Amygdala (tissue), 56 donors: Measurements from ENCODE around the gene PGAM2.

Source experiments
- DNase-seq, 56 donors: peaks; one replicate each; lab custom pipeline; 2025; lab: John Stamatoyannopoulos, UW

The PGAM2 gene

DNA sequence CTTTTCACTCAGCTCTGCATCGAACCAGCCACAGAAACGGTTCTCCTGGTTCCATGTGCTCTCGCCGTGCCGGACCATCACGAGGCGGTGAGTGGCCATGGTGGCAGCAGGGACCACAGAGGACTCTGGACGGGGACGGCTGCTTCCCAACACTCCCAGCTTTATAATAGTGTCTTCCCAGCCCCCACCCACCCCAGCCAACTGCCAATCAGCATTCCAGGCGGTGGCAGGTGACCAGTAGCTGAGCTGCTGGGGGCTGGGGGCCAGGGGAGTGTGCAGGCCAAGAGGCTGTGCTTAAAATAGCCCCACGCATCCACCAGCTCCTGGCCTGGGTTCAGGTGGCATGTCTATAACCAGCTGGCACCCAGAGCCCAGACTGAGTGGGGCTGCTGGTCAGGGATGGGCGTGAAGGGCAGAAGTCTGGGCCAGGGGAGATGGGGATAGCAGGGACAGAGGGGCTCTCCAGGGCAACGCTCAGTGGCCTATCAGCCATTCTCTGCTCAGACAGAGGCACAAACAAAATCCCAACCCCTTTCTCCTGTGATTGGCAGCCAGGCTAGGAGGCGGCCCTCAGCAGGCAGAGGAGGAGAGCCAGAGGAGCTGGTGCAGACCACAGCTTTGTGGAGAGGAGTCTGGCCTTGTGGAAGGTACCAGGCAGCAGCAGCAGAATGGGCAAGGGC lies at the start of gene PGAM2:
TSS of gene PGAM2 (minus strand) at position 137 of the 680 bp plus-strand sequence. CDS start at position 99, 38 bp downstream.
- DNase-seq: peak in 38 of 56 donors; percentile 24 to 80 (median 60)

GRCh38 chr7:44114586-44115310 lies 49.4 kb upstream of the PGAM2 start:
- peak in 54 of 56 donors; percentile 16 to 92 (median 72) for DNase-seq

DNA sequence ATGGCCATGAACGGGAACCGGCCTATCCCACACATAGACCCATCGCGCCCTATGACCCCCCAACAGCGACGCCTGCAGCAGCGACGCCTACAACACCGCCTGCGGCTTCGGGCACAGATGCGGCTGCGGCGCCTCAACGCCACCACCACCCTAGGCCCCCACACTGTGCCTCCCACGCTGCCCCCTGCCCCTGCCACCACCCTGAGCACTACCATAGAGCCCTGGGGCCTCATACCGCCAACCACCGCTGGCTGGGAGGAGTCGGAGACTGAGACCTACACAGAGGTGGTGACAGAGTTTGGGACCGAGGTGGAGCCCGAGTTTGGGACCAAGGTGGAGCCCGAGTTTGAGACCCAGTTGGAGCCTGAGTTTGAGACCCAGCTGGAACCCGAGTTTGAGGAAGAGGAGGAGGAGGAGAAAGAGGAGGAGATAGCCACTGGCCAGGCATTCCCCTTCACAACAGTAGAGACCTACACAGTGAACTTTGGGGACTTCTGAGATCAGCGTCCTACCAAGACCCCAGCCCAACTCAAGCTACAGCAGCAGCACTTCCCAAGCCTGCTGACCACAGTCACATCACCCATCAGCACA lies 48.5 kb upstream of the PGAM2 start:
- DNase-seq: no peak

DNA sequence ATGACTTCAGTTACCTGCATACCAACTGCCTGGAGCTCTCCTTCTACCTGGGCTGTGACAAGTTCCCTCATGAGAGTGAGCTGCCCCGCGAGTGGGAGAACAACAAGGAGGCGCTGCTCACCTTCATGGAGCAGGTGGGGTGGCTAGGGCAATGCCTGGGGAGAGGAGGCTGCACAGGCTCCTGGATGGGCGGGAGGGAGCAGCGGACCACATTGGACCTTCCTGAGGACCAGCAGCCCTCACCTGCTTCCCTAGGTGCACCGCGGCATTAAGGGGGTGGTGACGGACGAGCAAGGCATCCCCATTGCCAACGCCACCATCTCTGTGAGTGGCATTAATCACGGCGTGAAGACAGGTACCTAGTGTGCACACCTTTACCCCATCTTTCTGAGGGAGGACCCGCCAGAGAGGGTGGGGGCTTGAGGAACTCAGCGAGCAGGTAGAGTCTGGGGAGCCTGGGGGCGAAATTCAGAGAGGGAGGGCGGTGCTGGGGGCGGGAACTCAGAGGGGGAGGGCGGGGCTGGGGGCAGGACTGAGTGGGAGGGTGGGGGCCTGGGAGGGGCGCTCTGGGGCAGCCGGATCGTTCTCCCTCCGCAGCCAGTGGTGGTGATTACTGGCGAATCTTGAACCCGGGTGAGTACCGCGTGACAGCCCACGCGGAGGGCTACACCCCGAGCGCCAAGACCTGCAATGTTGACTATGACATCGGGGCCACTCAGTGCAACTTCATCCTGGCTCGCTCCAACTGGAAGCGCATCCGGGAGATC lies 47.8 kb upstream of the PGAM2 start:
- DNase-seq: no peak

DNA sequence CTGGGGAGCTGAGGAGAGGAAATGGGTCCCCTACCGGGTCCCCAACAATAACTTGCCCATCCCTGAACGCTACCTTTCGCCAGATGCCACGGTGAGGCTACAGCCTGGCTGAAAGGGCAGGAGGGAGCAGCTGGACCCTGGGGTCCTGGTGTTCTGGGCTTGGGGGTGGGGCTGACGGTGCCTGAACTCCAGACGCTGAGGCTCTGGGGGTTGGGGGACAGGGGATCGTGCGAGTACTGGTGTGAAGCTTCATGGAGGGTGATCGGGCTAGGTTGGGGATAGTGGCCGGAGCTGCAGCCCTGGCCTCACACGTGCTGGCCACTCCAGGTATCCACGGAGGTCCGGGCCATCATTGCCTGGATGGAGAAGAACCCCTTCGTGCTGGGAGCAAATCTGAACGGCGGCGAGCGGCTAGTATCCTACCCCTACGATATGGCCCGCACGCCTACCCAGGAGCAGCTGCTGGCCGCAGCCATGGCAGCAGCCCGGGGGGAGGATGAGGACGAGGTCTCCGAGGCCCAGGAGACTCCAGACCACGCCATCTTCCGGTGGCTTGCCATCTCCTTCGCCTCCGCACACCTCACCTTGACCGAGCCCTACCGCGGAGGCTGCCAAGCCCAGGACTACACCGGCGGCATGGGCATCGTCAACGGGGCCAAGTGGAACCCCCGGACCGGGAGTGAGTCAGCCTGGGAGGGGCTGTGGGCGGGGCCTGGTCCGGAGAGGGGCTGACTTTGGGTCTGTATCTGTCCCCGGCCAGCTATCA lies 47.0 kb upstream of the PGAM2 start:
- no peak for DNase-seq

GRCh38 chr7:44111761-44112160 lies 46.4 kb upstream of the PGAM2 start:
- no peak for DNase-seq

DNA sequence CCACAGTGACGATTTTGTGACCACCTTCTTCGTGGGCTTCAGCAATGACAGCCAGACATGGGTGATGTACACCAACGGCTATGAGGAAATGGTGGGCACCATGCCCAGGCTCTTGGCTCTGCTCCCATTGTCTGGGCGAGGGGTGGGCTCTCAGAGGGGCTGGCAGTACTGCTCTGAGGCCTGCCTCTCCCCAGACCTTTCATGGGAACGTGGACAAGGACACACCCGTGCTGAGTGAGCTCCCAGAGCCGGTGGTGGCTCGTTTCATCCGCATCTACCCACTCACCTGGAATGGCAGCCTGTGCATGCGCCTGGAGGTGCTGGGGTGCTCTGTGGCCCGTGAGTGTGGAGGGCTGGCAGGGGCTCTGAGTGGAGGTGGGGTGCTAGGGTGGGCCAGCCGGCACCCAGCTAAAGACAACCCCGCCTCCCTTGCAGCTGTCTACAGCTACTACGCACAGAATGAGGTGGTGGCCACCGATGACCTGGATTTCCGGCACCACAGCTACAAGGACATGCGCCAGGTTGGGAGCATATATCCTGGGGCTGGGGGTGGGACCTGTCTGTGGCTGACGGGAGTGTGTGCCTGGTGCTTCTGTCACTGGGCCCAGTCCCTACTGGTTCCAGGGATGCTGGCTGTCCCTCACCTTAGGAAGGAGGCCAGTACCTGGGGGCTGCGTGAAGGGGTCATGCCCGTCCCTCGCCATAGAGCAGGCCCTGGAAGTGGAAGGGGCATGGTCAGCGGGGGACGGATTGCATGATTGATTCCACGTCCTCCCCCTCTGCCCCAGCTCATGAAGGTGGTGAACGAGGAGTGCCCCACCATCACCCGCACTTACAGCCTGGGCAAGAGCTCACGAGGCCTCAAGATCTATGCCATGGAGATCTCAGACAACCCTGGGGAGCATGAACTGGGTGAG lies 45.6 kb upstream of the PGAM2 start:
- DNase-seq: no peak

- no peak for DNase-seq
These were observed 44.6 kb upstream of the PGAM2 start for GRCh38 chr7:44109991-44110390.

DNA sequence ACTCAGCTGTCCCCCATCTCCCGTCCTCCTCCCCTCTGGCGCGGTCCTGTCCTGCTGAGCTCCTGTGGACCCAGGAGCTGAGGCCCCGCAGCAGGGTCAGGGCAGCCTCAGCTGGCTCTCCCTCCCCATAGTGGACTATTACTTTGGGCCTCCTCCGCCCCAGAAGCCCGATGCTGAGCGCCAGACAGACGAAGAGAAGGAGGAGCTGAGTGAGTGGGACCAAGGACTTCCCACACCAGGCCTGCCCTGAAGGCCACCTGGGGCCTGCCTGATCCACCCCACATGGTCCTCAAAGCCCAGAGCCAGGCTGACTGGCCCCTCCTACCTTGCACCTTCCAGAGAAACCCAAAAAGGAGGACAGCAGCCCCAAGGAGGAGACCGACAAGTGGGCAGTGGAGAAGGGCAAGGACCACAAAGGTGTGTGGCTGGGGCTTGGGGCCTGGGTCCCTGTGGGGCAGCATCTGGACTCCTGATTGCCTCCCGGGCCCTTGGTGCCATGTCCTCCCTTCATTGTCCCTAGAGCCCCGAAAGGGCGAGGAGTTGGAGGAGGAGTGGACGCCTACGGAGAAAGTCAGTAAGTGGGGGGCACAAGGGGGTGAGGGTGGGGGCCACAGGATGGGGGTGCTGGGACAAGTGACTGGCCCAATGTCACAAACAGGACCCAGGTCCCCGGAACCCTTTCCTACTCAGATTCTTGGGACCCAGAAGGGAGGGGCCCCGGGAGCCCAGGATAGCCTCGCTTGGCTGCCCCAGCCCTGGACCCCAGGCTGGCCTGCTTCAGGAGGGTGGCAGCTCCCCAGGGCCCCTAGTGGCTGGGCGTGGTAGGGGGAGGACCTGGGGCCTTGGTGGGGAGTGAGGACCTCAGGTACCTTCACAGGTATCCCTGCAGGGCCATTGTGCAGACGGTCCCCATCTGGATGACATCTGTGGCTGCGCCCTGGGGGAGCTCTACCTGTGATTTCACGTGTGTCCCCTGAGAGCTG lies 43.7 kb upstream of the PGAM2 start:
- DNase-seq: no peak

DNA sequence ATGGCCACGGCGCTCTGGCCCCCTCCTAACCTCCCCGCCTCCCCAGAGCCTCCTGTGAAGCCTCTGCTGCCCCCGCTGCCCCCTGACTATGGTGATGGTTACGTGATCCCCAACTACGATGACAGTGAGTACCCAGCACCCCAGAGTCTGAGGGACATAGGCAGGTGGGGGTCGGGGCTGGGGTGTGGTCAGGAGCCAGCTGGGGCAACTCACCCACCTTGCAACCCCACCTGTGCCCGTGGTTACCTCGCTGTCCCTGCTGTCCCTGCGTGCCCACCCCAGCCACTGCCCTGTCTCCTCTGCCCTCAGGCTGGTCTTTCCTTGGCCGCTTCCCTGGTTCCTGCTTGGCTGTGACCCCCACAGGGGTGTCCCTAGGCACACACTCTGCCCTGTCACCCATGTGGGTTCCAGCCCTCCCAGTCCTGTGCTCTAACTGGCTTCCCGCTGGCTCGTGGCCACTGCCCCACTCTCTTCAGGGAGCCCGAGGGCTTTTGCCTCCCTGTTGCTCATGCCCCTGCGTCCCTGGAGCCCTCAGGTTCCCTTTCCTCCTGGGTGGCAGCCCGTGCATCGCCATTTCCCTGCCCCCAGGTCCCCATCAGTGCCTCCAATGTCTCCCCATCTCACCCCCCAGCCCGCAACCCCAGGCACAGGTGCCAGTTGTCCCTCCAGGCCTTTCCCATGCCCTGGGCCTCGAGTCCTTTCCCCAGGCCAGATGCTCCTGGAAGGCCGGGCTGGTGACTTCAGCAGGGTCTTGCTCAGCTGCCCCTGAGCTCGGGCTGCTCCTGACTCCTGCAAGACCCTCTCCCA lies 42.8 kb upstream of the PGAM2 start:
- no peak for DNase-seq

DNA sequence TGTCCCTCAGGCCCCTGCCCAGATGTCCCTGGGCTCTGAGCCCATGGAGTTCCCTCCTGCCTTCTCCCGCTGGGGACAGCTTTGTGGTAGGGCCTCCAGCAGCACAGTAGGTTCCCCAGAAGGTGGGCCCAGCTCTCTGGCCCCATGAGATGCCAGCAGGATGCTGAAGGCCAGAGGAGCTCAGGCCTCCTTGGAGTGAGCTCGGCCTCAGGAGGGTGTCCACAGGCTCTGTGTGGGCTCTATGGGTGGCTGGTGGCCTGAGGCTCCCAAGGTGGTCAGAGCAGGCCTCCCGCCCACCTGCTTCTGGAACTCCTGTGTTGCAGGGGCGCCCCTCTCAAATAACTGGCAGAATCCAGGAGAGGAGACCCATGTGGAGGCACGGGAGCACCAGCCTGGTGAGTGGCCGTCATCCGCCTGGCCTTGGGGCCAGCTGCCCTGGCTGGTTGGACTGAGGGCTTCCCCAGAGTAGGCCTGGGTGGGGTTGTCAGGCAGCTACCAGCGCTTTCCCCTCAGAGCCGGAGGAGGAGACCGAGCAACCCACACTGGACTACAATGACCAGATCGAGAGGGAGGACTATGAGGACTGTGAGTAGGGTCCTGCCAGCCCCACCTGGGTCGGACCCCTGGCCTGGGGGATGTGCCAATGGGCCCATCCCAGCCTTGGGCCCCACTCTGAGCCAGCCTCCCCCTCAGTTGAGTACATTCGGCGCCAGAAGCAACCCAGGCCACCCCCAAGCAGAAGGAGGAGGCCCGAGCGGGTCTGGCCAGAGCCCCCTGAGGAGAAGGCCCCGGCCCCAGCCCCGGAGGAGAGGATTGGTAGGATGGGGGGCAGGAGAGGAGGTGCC lies 42.0 kb upstream of the PGAM2 start:
- no peak for DNase-seq

DNA sequence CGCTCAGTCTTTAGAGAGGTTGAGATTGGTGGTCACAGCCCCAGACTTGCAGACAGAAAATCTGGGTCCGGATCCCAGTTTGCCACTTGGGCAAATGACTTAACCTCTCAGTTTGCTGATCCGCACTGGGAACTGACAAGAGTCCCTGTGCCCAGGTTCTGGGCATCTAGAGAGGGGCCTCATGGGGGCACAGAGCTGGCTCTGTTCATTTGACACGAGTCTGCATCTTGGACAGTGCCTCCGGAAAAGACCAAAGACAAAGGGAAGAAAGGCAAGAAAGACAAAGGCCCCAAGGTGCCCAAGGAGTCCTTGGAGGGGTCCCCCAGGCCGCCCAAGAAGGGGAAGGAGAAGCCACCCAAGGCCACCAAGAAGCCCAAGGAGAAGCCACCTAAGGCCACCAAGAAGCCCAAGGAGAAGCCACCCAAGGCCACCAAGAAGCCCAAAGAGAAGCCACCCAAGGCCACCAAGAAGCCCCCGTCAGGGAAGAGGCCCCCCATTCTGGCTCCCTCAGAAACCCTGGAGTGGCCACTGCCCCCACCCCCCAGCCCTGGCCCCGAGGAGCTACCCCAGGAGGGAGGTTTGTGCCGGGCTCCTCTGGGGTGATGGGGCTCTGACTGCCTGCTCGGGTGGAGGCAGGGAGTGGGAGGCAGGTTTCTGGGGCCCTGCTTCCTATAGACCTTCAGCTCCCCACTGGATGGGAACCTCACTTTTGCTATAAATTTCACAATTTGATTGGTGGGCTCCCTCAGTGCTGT lies 41.1 kb upstream of the PGAM2 start:
- no peak for DNase-seq

GRCh38 chr7:44105832-44106231 lies 40.5 kb upstream of the PGAM2 start:
- no peak for DNase-seq

DNA sequence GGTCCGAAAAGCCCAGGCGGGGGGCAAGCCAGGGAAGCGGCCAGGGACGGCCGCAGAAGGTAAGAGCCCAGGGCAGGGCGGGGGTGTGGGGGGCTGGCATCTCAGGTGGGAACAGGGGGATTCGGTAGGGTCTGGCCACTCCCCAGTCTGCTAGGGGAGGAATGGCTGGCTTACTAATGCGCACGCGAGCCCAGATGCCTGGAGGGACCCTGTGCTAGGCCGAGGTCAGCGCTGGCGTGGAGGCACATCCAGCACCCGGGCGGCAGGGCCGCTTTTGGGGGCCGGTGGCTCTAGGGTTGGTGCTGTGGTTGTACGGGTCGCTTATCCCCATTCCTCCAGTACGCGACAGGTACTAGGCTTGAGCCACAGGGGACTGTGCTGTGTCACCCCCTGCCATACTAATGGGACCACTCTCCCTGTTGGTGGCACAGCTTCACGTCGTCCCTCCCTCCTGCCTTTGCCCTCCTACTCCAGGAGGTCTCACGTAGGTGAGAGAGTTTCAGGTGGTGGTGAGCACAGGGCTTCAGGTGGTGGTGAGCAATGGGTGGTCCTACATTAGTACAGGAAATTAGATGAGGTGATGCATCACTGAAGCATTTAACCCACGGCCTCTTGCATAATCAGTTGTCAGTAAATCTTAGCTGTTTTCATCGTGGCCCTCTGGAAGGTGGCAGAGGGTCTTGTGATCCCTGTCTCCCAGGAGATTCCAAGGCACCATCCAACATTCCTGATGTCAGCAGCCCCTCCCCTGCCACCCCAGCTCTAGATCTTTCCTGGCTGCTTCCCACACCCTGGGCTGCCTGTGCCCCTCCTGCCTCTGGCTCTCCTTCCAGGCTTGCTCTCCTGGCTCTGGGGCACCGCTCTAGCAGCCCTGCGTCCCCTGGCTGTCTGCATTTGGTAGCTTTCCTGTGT lies 39.7 kb upstream of the PGAM2 start:
- peak in 37 of 56 donors; percentile 4 to 84 (median 41) for DNase-seq
